Esophagus muscularis mucosa (tissue), 3 donors: ENCODE measurements around the gene OR2T3.
"Not testable (repeated sequence)": the region's sequence is repeated elsewhere in the genome, so short reads cannot be mapped to it uniquely, and the experiment has no call there.

Experiments
- POLR2A ChIP-seq: fragments of 450-650 bp; IDR thresholded peaks from one replicate; pipeline ENCODE4 v1.6.1; 2017; ENCODE audit warnings: antibody characterized with exemption, moderate library complexity, mild to moderate bottlenecking, low read depth
- TF ChIP-seq, protein P1 (sequence below), 3 experiments: fragments of 200-600 bp in 2 of 3; fragments of 450-650 bp in 1 of 3; sonication (generic) in 2 of 3; IDR thresholded peaks; one replicate each; pipeline ENCODE4 v1.5.1; 2017 to 2019; ENCODE audit warnings: antibody characterized with exemption in 3 of 3, mild to moderate bottlenecking in 2 of 3, moderate library complexity in 1 of 3

DNA sequence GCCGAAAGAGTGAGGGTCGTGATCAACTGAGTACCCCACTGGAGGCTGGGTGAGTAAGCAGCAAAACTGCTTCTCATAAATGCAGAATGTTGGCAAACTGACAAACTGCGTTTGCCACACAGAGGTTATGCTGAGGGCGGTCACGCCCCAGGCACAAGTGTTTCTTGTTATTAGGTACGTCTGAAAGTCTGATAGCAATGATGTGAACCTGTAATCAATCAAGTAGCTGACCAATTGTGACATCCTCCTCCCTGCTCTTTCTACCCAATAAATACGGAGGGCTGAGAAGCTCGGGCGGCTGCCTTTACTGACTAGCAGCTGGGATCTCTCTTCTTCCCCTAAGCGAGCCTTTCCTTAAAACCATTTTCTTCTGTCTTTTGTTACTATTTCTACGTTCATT, 41.5 kb upstream of the OR2T3 start:
- not testable (repeated sequence) for TF ChIP-seq POLR2A
- TF ChIP-seq, protein P1, sequence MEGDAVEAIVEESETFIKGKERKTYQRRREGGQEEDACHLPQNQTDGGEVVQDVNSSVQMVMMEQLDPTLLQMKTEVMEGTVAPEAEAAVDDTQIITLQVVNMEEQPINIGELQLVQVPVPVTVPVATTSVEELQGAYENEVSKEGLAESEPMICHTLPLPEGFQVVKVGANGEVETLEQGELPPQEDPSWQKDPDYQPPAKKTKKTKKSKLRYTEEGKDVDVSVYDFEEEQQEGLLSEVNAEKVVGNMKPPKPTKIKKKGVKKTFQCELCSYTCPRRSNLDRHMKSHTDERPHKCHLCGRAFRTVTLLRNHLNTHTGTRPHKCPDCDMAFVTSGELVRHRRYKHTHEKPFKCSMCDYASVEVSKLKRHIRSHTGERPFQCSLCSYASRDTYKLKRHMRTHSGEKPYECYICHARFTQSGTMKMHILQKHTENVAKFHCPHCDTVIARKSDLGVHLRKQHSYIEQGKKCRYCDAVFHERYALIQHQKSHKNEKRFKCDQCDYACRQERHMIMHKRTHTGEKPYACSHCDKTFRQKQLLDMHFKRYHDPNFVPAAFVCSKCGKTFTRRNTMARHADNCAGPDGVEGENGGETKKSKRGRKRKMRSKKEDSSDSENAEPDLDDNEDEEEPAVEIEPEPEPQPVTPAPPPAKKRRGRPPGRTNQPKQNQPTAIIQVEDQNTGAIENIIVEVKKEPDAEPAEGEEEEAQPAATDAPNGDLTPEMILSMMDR (IDR thresholded peaks at IDR 0.05) = not testable (repeated sequence)
